GM23338 (cell line): Measurements from ENCODE around the gene CDH4. TPM values are rescaled to one million over a fixed set of nuclear protein-coding genes. Genes with fewer than 3 reads are reported as not detected.
A peak's percentile ranks its signal among the peaks of the same experiment; 100 is the strongest.

ENCODE experiments used
- ATAC-seq: fragments of 200-7000 bp; cut with Tn5 transposase; 3 replicates; pipeline ENCODE4 v1.9.1; 2020
- DNase-seq: peaks from one replicate; pipeline ENCODE4 v3.0.0-alpha.2; 2015; ENCODE audit warnings: low spot score
- H2AFZ ChIP-seq: fragments of 200-600 bp; sonication (generic); 2 replicates; pipeline ENCODE4 v1.8.0; 2016; ENCODE audit warnings: antibody characterized with exemption, mild to moderate bottlenecking, moderate library complexity
- H3F3A ChIP-seq: fragments of 200-600 bp; sonication (generic); replicated peaks from 2 replicates; pipeline ENCODE4 v1.8.0; 2017; ENCODE audit warnings: antibody characterized with exemption, mixed run types, low read depth
- H3K27ac ChIP-seq: fragments of 200-600 bp; sonication (generic); 2 replicates; pipeline ENCODE4 v1.6.1; 2016; ENCODE audit warnings: low read depth
- H3K27me3 ChIP-seq: fragments of 200-600 bp; sonication (generic); 2 replicates; pipeline ENCODE4 v1.8.0; 2016; ENCODE audit warnings: mild to moderate bottlenecking, mixed run types, moderate library complexity; ENCODE audit not compliant: insufficient read depth
- H3K36me3 ChIP-seq: fragments of 200-600 bp; sonication (generic); 2 replicates; pipeline ENCODE4 v1.8.0; 2016; ENCODE audit warnings: mild to moderate bottlenecking; ENCODE audit not compliant: insufficient read depth
- H3K4me1 ChIP-seq: fragments of 200-600 bp; sonication (generic); 2 replicates; pipeline ENCODE4 v1.8.0; 2016; ENCODE audit warnings: mild to moderate bottlenecking, moderate library complexity; ENCODE audit not compliant: insufficient read depth
- H3K4me2 ChIP-seq: fragments of 200-600 bp; sonication (generic); 2 replicates; pipeline ENCODE4 v1.7.1; 2017; ENCODE audit warnings: mixed run types
- H3K4me3 ChIP-seq: fragments of 200-600 bp; sonication (generic); 2 replicates; pipeline ENCODE4 v1.6.1; 2016; ENCODE audit warnings: mixed run types
- H3K79me2 ChIP-seq: fragments of 200-600 bp; sonication (generic); replicated peaks from 2 replicates; pipeline ENCODE4 v1.8.0; 2017; ENCODE audit warnings: mild to moderate bottlenecking; ENCODE audit not compliant: insufficient read depth
- H3K9me2 ChIP-seq: fragments of 200-600 bp; sonication (generic); 2 replicates; pipeline ENCODE4 v1.8.0; 2017; ENCODE audit not compliant: insufficient read depth
- H4K20me1 ChIP-seq: fragments of 200-600 bp; sonication (generic); replicated peaks from 2 replicates; pipeline ENCODE4 v1.8.0; 2017; ENCODE audit warnings: mild to moderate bottlenecking; ENCODE audit not compliant: insufficient read depth
- H3K27ac Mint-ChIP-seq: 2 replicates; pipeline ENCODE4 v1.8.0; 2020; ENCODE audit warnings: inconsistent platforms, mild to moderate bottlenecking, moderate library complexity, mixed read lengths
- H3K27me3 Mint-ChIP-seq: 3 replicates; pipeline ENCODE4 v1.8.0; 2022; ENCODE audit warnings: low read depth, mild to moderate bottlenecking, moderate library complexity, mixed read lengths, inconsistent platforms; ENCODE audit not compliant: insufficient read depth, poor library complexity
- H3K36me3 Mint-ChIP-seq: 3 replicates; pipeline ENCODE4 v1.8.0; 2021; ENCODE audit warnings: low read depth, mild to moderate bottlenecking, inconsistent platforms, moderate library complexity, mixed read lengths
- H3K4me1 Mint-ChIP-seq: 3 replicates; pipeline ENCODE4 v1.8.0; 2020; ENCODE audit warnings: mild to moderate bottlenecking, inconsistent platforms, mixed read lengths
- H3K4me3 Mint-ChIP-seq: 3 replicates; pipeline ENCODE4 v1.8.0; 2021; ENCODE audit warnings: moderate library complexity, mild to moderate bottlenecking, inconsistent platforms, mixed read lengths
- H3K9me3 Mint-ChIP-seq: 3 replicates; pipeline ENCODE4 v1.8.0; 2020; ENCODE audit warnings: moderate library complexity, mild to moderate bottlenecking, inconsistent platforms, mixed read lengths
- CREB1 ChIP-seq: fragments of 250-450 bp; sonication (Bioruptor Pico); IDR thresholded peaks from 2 replicates; pipeline ENCODE4 v1.5.0; 2020; ENCODE audit warnings: low read depth, mild to moderate bottlenecking, moderate library complexity
- CTCF ChIP-seq, 2 experiments: fragments of 200-600 bp in 1 of 2; sonication (generic) in 1 of 2; conservative IDR thresholded peaks; 2 replicates each; pipeline versions ENCODE4 v1.5.1 to v1.6.1; 2016 to 2017; ENCODE audit warnings: antibody characterized with exemption in 2 of 2, low read depth in 2 of 2, mild to moderate bottlenecking in 2 of 2, moderate library complexity in 1 of 2
- JUNB ChIP-seq: IDR thresholded peaks from one replicate; pipeline ENCODE4 v1.6.1; 2016; ENCODE audit warnings: antibody characterized with exemption; ENCODE audit not compliant: unreplicated experiment
- REST ChIP-seq: IDR thresholded peaks from one replicate; pipeline ENCODE4 v1.6.1; 2018; ENCODE audit warnings: antibody characterized with exemption; ENCODE audit not compliant: unreplicated experiment
- ZNF331 ChIP-seq: fragments of 250-450 bp; sonication (Bioruptor Pico); IDR thresholded peaks from 2 replicates; pipeline ENCODE4 v1.5.0; 2020; ENCODE audit warnings: low read depth, mild to moderate bottlenecking, moderate library complexity
- polyA plus RNA-seq: library from polyadenylated mRNA; unstranded; fragments of >200 nt; fragmentation: Nextera tagmentation; extraction: Ambion mirVana; gene quantifications from 2 replicates; pipeline ENCODE4 v1.2.1, GENCODE V29; 2016
- total RNA-seq: library from RNA; depleted of rRNA; stranded (reverse); fragments of >200 nt; shearing (Covaris generic); gene quantifications from 2 replicates; pipeline ENCODE4 v1.2.3, GENCODE V29; 2014

Gene CDH4
- total and polyA plus RNA-seq, 2 experiments from 2014 or later: 1.2 to 4.2 TPM

- TF ChIP-seq REST (no peak), JUNB (no peak)
Measured at GRCh38 chr20:61236713-61237112, 15.3 kb upstream of the CDH4 start (continued).

- Mint-ChIP-seq H3K4me3 (no peak overlapping the region), H3K27ac (no peak overlapping the region), H3K36me3 (peaks cover 20% of the 10 kb centered on the region), H3K9me3 (peaks cover 32% of the 10 kb centered on the region), H3K4me1 (peaks cover 19% of the 10 kb centered on the region), H3K27me3 (peaks cover 20% of the 10 kb centered on the region)
- ATAC-seq (no peak), DNase-seq (no peak)
- Histone ChIP-seq H4K20me1 (no peaks in the 10 kb centered on the region), H3K4me1 (no peaks in the 10 kb centered on the region), H3K79me2 (no peaks in the 10 kb centered on the region), H3K4me3 (no peak overlapping the region), H3K27me3 (peaks cover 30% of the 10 kb centered on the region), H3K9me2 (no peaks in the 10 kb centered on the region), H3K4me2 (no peak overlapping the region), H3F3A (no peaks in the 10 kb centered on the region), H3K36me3 (0 out of 2 replicates have a peak, but pooled peaks cover 6% of the 10 kb centered on the region), H3K27ac (no peak overlapping the region), H2AFZ (no peak overlapping the region)
- TF ChIP-seq CREB1 (CRISPR knock-in tag): no peak
Measured at GRCh38 chr20:61238813-61239212, 13.2 kb upstream of the CDH4 start.

- Histone ChIP-seq H3K4me1 (no peaks in the 10 kb centered on the region), H3K36me3 (0 out of 2 replicates have a peak, but pooled peaks cover 6% of the 10 kb centered on the region), H4K20me1 (no peaks in the 10 kb centered on the region), H3K27ac (no peak overlapping the region), H3F3A (no peaks in the 10 kb centered on the region), H2AFZ (no peak overlapping the region), H3K79me2 (no peaks in the 10 kb centered on the region), H3K4me3 (no peak overlapping the region), H3K9me2 (no peaks in the 10 kb centered on the region), H3K27me3 (peaks cover 41% of the 10 kb centered on the region), H3K4me2 (no peak overlapping the region)
- Mint-ChIP-seq H3K9me3 (peaks cover 32% of the 10 kb centered on the region), H3K4me3 (no peak overlapping the region), H3K27me3 (peaks cover 24% of the 10 kb centered on the region), H3K27ac (no peak overlapping the region), H3K4me1 (peaks cover 15% of the 10 kb centered on the region), H3K36me3 (peaks cover 20% of the 10 kb centered on the region)
- no peak for TF ChIP-seq CTCF (conservative IDR thresholded peaks at IDR 0.05; ENCODE audit: low read depth in 2 of 2)
- peak; percentile 92 for TF ChIP-seq ZNF331 (CRISPR knock-in tag)
- ATAC-seq (no peak), DNase-seq (no peak)
Measured at GRCh38 chr20:61240814-61241213, 11.2 kb upstream of the CDH4 start.
